ENCODE measurements around the gene RLN3. TPM values are rescaled to one million over a fixed set of nuclear protein-coding genes. Genes with fewer than 3 reads are reported as not detected.

RLN3 gene, protein sequence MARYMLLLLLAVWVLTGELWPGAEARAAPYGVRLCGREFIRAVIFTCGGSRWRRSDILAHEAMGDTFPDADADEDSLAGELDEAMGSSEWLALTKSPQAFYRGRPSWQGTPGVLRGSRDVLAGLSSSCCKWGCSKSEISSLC
- total RNA-seq: not detected

- no peaks in the 10 kb centered on the region for H3K4me1 ChIP-seq (replicated peaks in 1 of 2)
- ATAC-seq (replicated peaks in 6 of 8): no peak
- WGBS, 10 experiments: 65 to 100% (median 74%) methylated on average over 1 to 9 of the region's 24 CpGs; no CpG with 5 or more reads in 4 of the 10 experiments
- in situ Hi-C loops (cut with MboI; ENCODE audit: low pct_unique_long_range_greater_than_20kb in 2 of 9, low sequenced_read_pairs in 9 of 9, unreplicated experiment in 9 of 9): no loop called here
- no peak within 1 kb of the TSS for H3K27ac ChIP-seq
- no peak within 1 kb of the TSS for H3K4me3 ChIP-seq
These were observed at the start of gene RLN3 for GRCh38 chr19:14027856-14028450. RLN3 (plus strand) TSS chr19:14028148; CDS start chr19:14028205, 57 bp downstream.

GRCh38 chr19:13978351-13979243 lies 49.4 kb upstream of the RLN3 start:
- peak; percentile 53 to 91 (median 62) for ATAC-seq (replicated peaks in 6 of 8)
- WGBS, 10 experiments: no CpG with 5 or more reads among the region's 74 CpGs
- in situ Hi-C loops (cut with MboI; ENCODE audit: low pct_unique_long_range_greater_than_20kb in 2 of 9, low sequenced_read_pairs in 9 of 9, unreplicated experiment in 9 of 9): no loop called here
- Histone ChIP-seq H3K27ac (peak overlapping the region in 1 of 2 donors; percentile 18), H3K4me3 (peak overlapping the region in 1 of 5 donors; percentile 3), H3K4me1 (replicated peaks in 1 of 2) (peaks cover 10% of the 10 kb centered on the region in 2 donors)

- Histone ChIP-seq H3K27ac (peak overlapping the region in 1 of 2 donors; percentile 18), H3K4me1 (replicated peaks in 1 of 2) (peaks cover 10% of the 10 kb centered on the region in 2 donors), H3K4me3 (peak overlapping the region in 1 of 5 donors; percentile 3)
- in situ Hi-C loops (cut with MboI; ENCODE audit: low pct_unique_long_range_greater_than_20kb in 2 of 9, low sequenced_read_pairs in 9 of 9, unreplicated experiment in 9 of 9): no loop called here
- WGBS, 10 experiments: 13 to 47% (median 37%) methylated on average over 3 to 6 of the region's 12 CpGs; no CpG with 5 or more reads in 6 of the 10 experiments
- ATAC-seq (replicated peaks in 6 of 8): peak; percentile 7 to 82 (median 66)
These were observed 48.7 kb upstream of the RLN3 start for GRCh38 chr19:13979244-13979615.

DNA sequence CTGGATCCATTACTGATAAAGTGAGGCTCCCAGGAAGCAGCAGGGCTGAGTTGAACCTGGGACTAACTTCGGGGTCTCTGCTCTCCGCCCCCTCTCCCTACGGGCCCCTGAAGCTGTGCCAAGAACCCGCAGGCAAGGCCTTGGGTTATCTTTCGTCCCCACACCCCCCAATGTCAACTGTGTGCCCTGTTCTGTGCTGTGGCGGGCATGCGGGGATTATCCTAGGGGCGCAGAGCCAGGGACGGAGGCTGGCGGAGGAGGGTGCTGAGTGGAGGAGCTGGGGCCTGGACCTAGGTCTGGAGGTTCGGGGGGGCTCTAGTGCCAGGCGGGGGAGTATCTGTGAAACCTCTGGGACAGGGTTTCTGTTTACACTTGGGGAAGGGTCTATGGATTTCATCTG lies 48.3 kb upstream of the RLN3 start:
- peaks cover 10% of the 10 kb centered on the region in 2 donors for H3K4me1 ChIP-seq (replicated peaks in 1 of 2)
- ATAC-seq (replicated peaks in 6 of 8): no peak
- H3K4me3 ChIP-seq: no peak overlapping the region
- H3K27ac ChIP-seq: no peak overlapping the region
- 0 to 100% (median 63%) methylated on average over 1 to 3 of the region's 12 CpGs; no CpG with 5 or more reads in 6 of the 10 experiments for WGBS, 10 experiments
- in situ Hi-C loops (cut with MboI; ENCODE audit: low pct_unique_long_range_greater_than_20kb in 2 of 9, low sequenced_read_pairs in 9 of 9, unreplicated experiment in 9 of 9): no loop called here

DNA sequence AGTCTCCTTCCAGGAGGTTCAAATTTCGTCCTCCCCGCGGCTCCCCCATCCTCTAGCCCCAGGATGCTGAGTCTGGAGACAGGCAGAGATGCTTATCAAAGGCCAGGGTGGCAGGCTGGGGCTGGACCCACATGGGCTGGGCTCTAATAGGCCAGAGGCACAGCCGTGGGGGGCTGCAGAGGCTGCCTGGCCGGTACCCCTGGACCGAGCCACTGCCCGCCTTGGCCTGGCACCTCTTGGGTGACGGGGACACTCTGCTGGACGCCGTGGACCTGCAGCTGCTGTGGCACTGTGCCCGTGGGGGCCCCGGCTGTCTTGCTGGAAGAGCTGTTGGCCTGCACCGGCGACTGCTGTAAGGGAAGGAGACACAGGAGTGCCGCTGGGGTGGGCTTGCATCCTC lies 47.6 kb upstream of the RLN3 start:
- Histone ChIP-seq H3K4me3 (no peak overlapping the region), H3K4me1 (replicated peaks in 1 of 2) (peaks cover 10% of the 10 kb centered on the region in 2 donors), H3K27ac (no peak overlapping the region)
- 80 to 100% (median 87%) methylated on average over 2 to 6 of the region's 15 CpGs; no CpG with 5 or more reads in 6 of the 10 experiments for WGBS, 10 experiments
- ATAC-seq (replicated peaks in 6 of 8): no peak
- in situ Hi-C loops (cut with MboI; ENCODE audit: low pct_unique_long_range_greater_than_20kb in 2 of 9, low sequenced_read_pairs in 9 of 9, unreplicated experiment in 9 of 9): no loop called here

GRCh38 chr19:13981021-13981420 lies 46.9 kb upstream of the RLN3 start:
- Histone ChIP-seq H3K4me1 (replicated peaks in 1 of 2) (peaks cover 10 to 12% of the 10 kb centered on the region in 2 donors), H3K4me3 (no peak overlapping the region), H3K27ac (no peak overlapping the region)
- no peak for ATAC-seq (replicated peaks in 6 of 8)
- in situ Hi-C loops (cut with MboI; ENCODE audit: low pct_unique_long_range_greater_than_20kb in 2 of 9, low sequenced_read_pairs in 9 of 9, unreplicated experiment in 9 of 9): no loop called here
- 100% methylated on average over 1 to 3 of the region's 5 CpGs; no CpG with 5 or more reads in 7 of the 10 experiments for WGBS, 10 experiments

DNA sequence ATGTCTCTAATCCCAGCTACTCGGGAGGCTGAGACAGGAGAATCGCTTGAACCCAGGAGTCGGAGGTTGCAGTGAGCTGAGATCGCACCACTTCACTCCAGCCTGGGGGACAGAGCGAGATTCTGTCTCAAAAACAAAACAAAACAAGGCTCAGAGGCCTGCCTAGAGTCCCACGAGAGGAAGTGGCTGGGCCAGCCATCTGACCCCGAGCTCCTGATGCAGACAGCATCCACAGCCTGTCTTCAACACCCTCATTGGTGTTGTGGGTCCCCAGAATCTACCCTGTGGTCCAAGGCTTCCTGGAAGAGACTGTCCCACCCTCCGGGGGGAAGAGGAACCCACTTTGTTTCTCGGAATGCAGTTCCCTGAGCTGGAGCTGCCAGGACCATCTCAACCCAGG lies 46.5 kb upstream of the RLN3 start:
- H3K4me1 ChIP-seq (replicated peaks in 1 of 2): peaks cover 14 to 16% of the 10 kb centered on the region in 2 donors
- H3K4me3 ChIP-seq: no peak overlapping the region
- 65 to 100% (median 83%) methylated on average over 1 to 6 of the region's 9 CpGs; no CpG with 5 or more reads in 4 of the 10 experiments for WGBS, 10 experiments
- H3K27ac ChIP-seq: no peak overlapping the region
- in situ Hi-C loops (cut with MboI; ENCODE audit: low pct_unique_long_range_greater_than_20kb in 2 of 9, low sequenced_read_pairs in 9 of 9, unreplicated experiment in 9 of 9): no loop called here
- no peak for ATAC-seq (replicated peaks in 6 of 8)

- H3K4me3 ChIP-seq: no peak overlapping the region
- peaks cover 18 to 22% of the 10 kb centered on the region in 2 donors for H3K4me1 ChIP-seq (replicated peaks in 1 of 2)
- ATAC-seq (replicated peaks in 6 of 8): no peak
- no peak overlapping the region for H3K27ac ChIP-seq
- in situ Hi-C loops (cut with MboI; ENCODE audit: low pct_unique_long_range_greater_than_20kb in 2 of 9, low sequenced_read_pairs in 9 of 9, unreplicated experiment in 9 of 9): no loop called here
- WGBS, 10 experiments: 80 to 100% (median 92%) methylated on average over 1 to 5 of the region's 17 CpGs; no CpG with 5 or more reads in 5 of the 10 experiments
These were observed 45.9 kb upstream of the RLN3 start for GRCh38 chr19:13981988-13982501.

DNA sequence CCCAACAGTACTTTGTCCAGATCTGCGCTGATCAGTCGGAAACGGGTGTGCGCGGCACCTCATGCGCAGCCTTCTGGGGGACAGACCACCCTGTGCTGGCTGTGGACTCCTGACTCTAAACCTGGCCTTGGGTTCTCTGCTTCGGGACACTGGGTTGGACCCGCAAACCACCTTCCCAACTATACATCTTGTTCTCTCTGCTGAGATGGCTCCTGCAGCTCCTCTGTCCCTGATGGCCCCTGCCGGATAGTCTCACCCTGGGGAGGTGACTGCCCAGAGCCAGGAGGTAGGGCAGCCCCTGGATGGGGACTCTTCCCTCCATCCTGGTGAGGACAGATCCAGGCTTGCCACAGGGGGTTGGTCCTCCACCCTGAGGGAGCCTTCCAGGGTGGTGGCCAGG lies 45.2 kb upstream of the RLN3 start:
- in situ Hi-C loops (cut with MboI; ENCODE audit: low pct_unique_long_range_greater_than_20kb in 2 of 9, low sequenced_read_pairs in 9 of 9, unreplicated experiment in 9 of 9): no loop called here
- no peak overlapping the region for H3K4me3 ChIP-seq
- ATAC-seq (replicated peaks in 6 of 8): no peak
- WGBS, 10 experiments: 100% methylated on average over 1 to 5 of the region's 9 CpGs; no CpG with 5 or more reads in 3 of the 10 experiments
- H3K27ac ChIP-seq: no peak overlapping the region
- peaks cover 18 to 23% of the 10 kb centered on the region in 2 donors for H3K4me1 ChIP-seq (replicated peaks in 1 of 2)

DNA sequence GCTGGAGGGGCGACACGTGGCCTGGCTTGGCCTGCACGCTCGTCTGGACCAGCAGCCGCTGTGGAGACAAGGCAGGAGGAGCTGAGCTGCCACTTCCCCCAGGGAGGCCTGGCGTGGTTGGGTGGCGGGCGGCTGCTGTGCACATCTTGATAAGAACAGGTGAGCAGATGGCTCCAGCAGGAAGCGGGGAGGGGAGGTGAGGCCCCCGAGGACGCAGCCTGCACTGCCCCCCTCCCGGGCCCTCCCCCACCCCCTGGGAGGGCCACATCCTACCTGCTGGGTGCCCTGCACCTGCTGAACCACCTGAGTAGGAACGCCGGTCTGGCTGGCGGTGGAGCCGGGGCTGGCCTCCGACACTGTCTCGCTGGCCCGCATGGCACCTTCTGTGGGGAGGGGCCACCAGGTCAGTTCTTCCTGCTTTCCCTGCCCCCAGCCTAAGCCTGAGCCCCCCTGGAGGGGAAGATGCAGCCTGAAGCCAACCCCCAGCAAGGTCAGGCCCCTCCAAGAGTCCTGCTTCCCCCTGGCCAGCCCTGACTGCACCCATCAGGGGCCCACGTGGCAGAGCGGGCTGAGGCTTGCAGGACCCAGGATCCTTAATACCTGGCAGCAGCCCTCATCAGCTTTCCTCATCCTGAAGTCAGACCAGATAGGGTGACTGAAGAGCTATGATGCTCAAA lies 44.6 kb upstream of the RLN3 start:
- no peak overlapping the region for H3K27ac ChIP-seq
- H3K4me1 ChIP-seq (replicated peaks in 1 of 2): peaks cover 18 to 23% of the 10 kb centered on the region in 2 donors
- no peak for ATAC-seq (replicated peaks in 6 of 8)
- WGBS, 10 experiments: 80% methylated on average over 1 of the region's 21 CpGs; no CpG with 5 or more reads in 9 of the 10 experiments
- no peak overlapping the region for H3K4me3 ChIP-seq
- in situ Hi-C loops (cut with MboI; ENCODE audit: low pct_unique_long_range_greater_than_20kb in 2 of 9, low sequenced_read_pairs in 9 of 9, unreplicated experiment in 9 of 9): no loop called here

DNA sequence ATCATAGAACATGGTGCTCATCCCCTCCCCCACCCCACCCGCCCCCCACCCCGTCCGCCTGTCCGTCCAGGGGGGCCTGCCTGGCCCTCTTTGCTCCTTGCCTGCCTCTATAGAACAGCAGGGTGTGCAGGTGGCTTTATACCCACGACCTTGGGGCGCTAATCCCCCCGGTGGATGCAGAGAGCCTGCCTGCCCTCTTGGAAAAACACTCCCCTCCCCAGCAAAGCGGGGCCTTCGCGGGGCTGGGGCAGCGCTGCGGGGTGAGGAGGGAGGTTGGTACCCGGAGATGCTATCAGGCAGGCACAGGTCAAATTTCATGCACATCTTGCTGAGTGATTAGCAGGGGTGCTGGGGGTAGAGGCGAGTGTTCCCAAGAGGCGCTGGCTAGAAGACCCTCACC lies 43.8 kb upstream of the RLN3 start:
- WGBS, 10 experiments: 70% methylated on average over 2 of the region's 15 CpGs; no CpG with 5 or more reads in 9 of the 10 experiments
- Histone ChIP-seq H3K4me3 (no peak overlapping the region), H3K4me1 (replicated peaks in 1 of 2) (peaks cover 12 to 19% of the 10 kb centered on the region in 2 donors), H3K27ac (no peak overlapping the region)
- in situ Hi-C loops (cut with MboI; ENCODE audit: low pct_unique_long_range_greater_than_20kb in 2 of 9, low sequenced_read_pairs in 9 of 9, unreplicated experiment in 9 of 9): no loop called here
- ATAC-seq (replicated peaks in 6 of 8): no peak

- 92 to 100% (median 97%) methylated on average over 2 to 19 of the region's 25 CpGs; no CpG with 5 or more reads in 4 of the 10 experiments for WGBS, 10 experiments
- no peak for ATAC-seq (replicated peaks in 6 of 8)
- H3K27ac ChIP-seq: no peak overlapping the region
- H3K4me1 ChIP-seq (replicated peaks in 1 of 2): peaks cover 8 to 12% of the 10 kb centered on the region in 2 donors
- no peak overlapping the region for H3K4me3 ChIP-seq
- in situ Hi-C loops (cut with MboI; ENCODE audit: low pct_unique_long_range_greater_than_20kb in 2 of 9, low sequenced_read_pairs in 9 of 9, unreplicated experiment in 9 of 9): no loop called here
These were observed 42.8 kb upstream of the RLN3 start for GRCh38 chr19:13984875-13985741.
